ENCODE results near the gene UGT1A6.
"Not testable (repeated sequence)": the region's sequence is repeated elsewhere in the genome, so short reads cannot be mapped to it uniquely, and the experiment has no call there.

The UGT1A6 gene

DNA sequence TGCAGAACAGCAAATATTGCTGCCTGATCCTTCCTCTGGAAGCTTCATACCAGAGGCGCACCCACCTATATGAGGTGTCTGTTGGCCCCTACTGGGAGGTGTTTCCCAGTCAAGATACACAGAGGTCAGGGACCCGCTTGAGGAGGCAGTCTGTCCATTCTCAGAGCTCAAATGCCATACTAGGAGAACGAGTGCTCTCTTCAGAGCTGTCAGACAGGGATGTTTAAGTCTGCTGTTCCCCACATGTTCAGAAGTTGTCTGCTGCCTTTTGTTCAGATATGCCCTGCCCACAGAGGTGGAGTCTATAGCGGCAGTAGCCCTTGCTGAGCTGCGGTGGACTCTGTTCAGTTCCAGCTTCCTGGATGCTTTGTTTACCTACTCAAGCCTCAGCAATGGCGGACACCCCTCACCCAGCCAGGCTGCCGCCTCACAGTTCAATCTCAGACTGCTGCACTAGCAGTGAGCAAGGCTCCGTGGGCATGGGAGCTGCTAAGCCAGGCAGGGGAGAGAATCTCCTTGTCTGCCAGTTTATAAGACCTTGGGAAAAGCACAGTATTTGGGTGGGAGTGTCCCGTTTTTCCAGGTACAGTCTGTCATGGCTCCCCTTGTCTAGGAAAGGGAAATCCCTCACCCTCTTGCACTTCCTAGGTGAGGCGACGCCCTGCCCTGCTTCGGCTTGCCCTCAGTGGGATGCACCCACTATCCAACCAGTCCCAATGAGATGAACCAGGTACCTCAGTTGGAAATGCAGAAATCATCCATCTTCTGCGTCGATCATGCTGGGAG is 44.4 kb downstream of the UGT1A6 start:
- not testable (repeated sequence) for FAIRE-seq

DNA sequence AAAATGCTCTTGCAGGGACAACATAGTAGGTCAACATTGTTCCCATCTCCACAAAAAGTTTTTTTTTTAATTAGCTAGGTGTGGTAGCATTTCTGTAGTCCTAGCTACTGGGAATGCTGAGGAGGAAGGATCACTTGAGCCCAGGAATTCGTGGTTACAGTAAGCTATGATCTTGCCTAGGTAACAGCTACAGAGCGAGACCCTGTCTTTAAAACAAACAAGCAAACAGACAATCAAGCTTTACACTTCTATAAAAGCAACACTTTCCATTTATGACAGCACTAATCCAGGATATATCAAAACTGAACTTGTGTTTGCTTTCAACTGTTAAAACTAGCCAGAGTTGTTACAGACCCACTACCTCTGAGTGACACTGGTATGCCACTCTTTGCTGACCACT is 48.2 kb downstream of the UGT1A6 start:
- FAIRE-seq, result no peak

DNA sequence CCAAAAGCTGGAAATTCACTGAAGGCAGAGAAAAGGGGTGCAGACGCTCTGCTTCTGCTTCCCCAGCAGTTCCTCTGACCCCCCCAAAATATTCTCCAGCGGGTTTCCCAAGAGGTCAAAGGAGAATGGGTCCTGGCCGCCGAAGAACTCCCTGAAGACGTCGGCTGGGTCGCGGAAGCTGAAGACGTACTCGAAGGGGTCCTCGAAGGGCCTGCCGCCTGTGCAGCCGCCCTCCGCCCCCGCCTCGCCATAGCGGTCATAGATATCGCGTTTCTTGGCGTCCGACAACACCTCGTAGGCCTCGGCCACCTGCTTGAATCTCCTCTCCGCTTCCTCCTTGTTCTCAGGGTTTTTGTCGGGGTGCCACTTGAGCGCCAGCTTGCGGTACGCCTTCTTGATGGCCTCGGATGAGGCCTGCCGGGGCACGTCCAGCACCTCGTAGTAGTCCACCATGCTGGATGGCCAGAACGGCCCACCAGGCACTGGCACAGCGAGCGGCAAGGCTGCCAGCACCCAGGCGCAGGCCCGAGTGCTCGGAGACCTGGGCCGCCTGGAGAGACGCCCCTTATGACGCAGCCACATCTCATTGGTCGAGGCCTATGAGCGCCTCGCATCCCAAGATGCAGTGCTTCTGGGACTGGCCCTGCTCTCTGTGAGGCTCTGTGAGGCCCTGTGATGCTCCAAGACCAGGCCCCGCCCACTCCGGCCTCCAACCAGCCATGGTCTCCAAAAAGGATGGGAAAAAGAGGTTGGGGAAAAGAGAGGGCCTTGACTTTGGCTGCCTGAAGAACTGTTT is 51.0 kb downstream of the UGT1A6 start:
- no peak for FAIRE-seq

DNA sequence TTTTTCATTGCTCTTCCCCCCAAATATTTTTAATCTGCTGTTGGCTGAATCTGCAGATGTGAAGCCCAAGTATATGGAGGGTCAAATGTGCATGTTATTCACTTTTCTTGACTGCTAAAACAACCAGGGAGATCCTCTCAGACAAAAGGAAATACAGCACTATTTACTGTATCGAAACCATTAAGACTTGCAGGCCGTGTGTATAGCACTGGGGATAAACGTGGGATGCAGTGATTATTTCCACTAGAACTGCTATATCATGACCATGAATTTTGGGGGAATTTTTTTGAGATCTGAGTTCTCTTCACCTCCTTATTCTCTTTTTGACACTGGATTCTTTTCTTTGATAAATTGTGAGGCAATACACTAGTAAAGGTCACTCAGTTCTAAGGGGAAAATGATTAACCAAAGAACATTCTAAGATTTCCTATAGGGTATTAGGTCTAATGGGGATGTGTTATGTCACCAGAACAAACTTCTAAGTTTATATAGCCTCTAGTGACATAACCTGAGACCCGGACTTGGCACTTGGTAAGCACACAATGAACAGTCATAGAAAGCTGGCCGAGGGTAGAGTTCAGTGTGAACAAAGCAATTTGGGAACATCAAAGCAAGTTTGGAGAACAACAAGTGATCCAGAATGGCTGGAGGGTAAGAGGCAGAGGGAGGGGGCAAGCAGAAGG is 52.5 kb downstream of the UGT1A6 start:
- FAIRE-seq, result no peak

DNA sequence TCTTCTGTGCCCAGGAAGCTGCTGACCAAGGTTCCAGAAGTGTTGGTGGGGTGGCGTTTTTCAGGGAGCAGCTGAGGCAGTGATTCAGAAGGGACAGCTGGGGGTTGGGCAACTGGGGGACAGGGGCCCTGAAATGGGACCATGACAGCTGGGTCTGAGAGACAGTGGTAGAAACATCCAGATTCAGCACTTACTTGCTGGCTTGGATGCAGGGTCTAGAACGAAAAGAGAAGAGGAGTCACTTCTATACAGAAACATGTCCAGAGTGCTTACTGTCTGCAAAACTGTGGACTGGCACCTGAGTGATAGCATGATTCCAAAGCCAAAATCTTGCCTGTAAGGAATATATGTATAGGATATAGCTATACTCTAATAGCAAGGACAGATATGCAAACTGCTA is 53.1 kb downstream of the UGT1A6 start:
- not testable (repeated sequence) for FAIRE-seq

DNA sequence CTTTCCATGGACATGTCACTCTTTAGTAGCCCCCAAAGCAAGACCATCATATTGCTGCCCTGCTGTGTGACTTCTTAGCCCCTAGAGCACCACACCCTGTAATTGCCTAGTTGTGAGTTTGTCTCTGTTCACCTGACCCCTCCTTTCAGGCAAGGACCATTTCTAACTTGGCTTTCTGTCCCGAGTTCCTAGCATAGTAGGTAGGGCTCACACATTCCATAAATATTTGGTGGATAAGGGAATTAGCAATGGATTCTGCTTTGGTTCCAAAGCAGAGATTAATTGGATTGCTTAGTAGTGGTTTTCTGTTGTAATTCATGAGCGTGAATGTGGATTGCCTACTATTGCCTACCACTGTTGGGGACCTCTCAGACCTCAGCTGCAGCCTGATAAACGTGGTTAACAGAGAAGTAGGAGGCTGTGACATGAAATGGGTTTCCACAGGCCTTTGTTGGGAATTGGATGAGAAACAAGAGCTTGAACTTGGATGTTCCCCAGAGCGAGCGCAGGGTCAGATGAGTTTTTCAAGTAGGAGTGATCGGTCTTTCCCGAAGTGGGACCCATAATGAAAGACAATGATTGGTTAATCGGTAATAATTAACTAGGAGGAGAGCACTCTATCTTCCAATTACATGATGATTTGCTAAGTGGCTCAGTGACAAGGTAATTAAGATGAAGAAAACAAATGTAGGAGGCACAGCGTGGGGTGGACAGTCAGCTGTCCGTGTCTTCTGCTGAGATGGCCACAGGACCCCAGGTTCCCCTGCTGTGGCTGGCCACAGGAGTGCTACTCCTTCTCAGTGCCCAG is 54.0 kb downstream of the UGT1A6 start:
- no peak for FAIRE-seq

DNA sequence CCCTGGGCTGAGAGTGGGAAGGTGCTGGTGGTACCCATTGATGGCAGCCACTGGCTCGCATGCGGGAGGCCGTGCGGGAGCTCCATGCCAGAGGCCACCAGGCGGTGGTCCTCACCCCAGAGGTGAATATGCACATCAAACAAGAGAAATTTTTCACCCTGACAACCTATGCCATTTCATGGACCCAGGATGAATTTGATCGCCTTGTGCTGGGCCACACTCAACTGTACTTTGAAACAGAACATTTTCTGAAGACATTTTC is 54.5 kb downstream of the UGT1A6 start:
- no peak for FAIRE-seq

DNA sequence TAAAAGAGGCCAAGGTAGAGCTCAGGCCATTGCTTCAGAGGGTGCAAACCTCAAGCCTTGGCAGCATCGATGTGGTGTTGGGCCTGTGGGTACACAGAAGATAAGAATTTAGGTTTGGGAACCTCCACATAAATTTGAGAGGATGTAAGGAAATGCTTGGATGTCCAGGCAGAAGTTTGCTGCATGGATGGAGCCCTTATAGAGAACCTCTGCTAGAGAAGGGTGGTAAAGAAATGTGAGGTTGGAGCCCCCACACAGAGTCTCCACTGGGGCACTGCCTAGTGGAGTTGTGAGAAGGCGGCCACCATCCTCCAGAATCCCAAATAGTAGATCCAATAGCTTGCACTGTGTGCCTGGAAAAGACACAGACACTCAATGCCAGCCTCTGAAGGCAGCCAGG is 58.0 kb downstream of the UGT1A6 start:
- not testable (repeated sequence) for FAIRE-seq

DNA sequence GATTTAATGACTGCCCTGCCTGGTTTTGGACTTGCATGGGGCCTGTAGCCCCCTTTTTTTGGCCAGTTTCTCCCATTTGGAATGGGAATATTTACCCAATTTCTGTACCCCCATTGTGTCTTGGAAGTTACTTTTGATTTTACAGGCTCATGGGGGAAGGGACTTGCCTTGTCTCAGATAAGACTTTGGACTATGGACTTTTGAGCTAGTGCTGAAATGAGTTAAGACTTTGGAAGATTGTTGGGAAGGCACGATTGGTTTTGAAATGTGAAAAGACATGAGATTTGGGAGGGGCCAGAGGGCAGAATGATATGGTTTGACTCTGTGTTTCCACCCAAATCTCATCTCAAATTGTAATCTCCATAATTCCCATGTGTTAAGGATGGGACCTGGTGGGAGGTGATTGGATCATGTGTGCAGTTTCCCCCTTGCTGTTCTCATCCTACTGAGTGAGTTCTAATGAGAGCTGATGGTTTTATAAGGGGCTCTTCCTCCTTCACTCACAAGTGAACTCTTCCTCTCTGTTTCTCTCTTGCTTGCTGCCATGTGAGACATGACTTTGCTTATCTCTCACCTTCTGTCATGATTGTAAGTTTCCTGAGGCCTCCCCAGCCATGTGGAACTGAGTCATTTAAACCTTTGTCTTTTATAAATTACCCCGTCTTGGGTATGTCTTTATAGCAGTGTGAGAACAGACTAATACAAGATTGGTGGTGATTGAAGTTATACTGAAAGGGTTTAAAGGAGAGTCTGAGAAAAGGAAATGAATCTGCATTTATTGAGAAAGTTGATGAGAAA is 58.7 kb downstream of the UGT1A6 start:
- not testable (repeated sequence) for FAIRE-seq

DNA sequence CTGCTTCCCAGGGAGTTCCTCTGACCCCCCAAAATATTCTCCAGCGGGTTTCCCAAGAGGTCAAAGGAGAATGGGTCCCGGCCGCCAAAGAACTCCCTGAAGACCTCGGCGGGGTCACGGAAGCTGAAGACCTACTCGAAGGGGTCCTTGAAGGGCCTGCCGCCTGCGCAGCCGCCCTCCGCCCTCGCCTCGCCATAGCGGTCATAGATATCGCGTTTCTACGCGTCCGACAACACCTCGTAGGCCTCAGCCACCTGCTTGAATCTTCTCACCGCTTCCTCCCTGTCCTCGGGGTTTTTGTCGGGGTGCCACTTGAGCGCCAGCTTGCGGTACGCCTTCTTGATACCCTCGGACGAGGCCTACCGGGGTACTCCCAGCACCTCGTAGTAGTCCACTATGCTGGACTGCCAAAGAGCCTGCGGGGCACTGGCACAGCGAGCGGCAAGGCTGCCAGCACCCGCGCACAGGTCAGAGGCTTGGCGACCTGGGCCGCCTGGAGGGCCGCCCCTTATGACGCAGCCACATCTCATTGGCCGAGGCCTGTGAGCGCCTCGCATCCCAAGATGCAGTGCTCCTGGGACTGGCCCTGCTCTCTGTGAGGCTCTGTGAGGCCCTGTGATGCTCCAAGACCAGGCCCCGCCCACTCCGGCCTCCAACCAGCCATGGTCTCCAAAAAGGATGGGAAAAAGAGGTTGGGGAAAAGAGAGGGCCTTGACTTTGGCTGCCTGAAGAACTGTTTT is 62.4 kb downstream of the UGT1A6 start:
- no peak for FAIRE-seq

DNA sequence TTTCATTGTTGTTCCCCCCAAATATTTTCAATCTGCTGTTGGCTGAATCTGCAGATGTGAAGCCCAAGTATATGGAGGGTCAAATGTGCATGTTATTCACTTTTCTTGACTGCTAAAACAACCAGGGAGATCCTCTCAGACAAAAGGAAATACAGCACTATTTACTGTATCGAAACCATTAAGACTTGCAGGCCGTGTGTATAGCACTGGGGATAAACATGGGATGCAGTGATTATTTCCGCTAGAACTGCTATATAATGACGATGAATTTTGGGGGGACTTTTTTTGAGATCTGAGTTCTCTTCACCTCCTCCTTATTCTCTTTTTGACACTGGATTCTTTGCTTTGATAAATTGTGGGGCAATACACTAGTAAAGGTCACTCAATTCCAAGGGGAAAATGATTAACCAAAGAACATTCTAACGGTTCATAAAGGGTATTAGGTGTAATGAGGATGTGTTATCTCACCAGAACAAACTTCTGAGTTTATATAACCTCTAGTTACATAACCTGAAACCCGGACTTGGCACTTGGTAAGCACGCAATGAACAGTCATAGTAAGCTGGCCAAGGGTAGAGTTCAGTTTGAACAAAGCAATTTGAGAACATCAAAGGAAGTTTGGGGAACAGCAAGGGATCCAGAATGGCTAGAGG is 63.9 kb downstream of the UGT1A6 start:
- FAIRE-seq, result no peak

DNA sequence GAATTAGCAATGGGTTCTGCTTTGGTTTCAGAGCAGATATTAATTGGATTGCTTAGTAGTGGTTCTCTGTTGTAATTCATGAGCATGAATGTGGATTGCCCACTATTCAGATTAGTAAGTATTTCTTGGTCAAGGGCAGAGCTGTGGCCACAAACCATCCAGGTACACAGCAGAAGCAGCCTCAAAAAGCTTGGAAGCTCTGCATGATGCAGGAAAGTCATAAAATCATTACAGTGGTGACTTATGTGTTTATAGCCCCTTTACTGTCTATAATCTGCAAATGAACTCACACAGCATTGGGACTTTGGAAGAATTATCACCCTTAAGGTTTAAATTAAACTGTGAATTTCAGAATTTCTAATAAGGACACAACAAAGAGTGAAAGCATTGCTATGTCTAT is 65.5 kb downstream of the UGT1A6 start:
- no peak for FAIRE-seq

DNA sequence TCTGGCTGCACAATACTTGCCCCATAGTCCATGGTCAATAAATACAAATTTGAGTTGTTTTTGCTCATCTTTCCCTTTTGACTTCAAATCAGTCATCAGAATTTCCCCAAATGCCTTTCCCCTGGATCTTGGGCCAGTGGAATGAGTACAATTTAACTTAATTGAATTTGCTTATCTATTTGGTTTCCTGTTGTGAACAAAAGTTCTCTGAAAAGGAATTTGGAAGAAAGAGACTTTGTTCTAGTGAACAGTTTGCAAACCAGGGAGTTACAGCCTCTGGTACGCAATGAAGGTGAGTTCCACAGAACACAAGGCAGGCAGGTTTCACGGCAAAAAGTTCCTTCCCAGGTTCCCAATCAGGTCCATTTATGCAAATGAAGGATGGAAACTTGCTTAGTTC is 66.2 kb downstream of the UGT1A6 start:
- no peak for FAIRE-seq

DNA sequence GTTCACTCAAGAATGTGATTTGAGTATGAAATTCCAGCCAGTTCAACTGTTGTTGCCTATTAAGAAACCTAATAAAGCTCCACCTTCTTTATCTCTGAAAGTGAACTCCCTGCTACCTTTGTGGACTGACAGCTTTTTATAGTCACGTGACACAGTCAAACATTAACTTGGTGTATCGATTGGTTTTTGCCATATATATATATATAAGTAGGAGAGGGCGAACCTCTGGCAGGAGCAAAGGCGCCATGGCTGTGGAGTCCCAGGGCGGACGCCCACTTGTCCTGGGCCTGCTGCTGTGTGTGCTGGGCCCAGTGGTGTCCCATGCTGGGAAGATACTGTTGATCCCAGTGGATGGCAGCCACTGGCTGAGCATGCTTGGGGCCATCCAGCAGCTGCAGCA is 67.4 kb downstream of the UGT1A6 start, which contains the start of gene UGT1A1:
Gene UGT1A1 (plus strand): TSS at position 228 of the 400 bp plus-strand sequence. CDS start 18 bp downstream, at position 246.
- FAIRE-seq, result no peak

DNA sequence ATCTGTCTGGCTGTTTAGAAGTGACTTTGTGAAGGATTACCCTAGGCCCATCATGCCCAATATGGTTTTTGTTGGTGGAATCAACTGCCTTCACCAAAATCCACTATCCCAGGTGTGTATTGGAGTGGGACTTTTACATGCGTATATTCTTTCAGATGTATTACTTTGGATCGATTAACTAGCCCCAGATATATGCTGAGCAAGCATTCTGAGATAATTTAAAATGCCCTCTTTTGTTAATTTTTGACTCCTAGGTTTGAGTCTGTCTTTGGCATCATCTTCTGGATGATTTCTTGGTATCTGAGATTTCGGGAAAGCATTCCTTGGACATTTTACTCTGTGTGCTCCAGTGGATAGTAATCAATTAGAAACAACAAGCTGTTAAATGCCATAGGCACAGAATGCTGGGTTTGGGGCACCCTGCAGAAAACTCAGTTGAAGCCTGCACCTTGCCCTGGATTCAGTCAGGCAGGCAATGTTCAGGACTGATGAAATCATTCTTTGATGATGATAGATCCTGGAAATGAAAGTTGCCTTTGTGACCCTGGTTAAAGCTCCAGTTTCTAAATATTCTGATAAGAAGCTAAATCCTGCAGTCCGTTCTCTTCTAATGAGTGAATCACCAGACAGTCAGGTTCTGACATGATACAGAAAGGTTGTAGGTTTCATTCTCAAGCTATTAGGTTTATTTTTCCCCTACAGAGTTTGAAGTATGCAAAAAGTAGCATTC is 68.5 kb downstream of the UGT1A6 start:
- FAIRE-seq, result no peak

DNA sequence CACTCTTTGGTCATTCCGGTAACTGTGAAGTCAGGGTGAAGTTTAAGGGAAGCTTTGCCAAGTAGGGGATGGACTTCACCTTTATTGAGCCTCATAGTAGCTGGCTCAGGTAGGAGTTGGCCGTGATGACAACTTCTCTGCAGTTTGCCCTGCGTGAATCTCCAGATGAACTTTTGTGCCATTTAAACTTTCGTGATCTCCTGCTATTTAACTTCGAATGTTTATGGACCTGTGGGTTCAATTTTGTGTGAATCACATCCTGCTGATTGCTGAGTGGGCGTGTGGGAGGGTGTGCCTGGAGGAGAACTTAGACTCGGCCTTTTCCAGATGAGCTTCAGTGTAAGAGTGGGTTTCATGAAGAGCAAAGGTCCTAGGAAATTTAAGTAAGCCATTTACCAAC is 71.6 kb downstream of the UGT1A6 start:
- no peak for FAIRE-seq

DNA sequence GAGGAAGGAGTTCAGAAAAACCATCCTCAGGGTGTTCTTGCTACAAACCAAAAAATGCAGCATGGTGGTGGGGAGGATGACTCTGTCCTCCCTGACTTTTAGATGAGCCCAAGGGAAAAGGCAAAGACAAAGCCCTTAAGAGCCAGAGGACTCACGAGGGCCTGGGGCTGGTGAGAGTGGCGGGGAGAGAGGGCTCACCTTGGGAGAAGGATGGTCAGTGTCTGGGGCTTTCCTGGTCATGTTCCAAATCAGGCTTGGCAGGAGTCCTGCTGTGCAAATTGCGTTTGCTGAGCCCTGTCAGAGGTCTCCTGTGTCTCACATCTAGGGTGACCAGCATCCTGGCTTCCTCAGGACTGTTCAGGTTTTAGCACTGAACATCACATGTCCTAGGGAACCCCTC is 72.1 kb downstream of the UGT1A6 start:
- no peak for FAIRE-seq

DNA sequence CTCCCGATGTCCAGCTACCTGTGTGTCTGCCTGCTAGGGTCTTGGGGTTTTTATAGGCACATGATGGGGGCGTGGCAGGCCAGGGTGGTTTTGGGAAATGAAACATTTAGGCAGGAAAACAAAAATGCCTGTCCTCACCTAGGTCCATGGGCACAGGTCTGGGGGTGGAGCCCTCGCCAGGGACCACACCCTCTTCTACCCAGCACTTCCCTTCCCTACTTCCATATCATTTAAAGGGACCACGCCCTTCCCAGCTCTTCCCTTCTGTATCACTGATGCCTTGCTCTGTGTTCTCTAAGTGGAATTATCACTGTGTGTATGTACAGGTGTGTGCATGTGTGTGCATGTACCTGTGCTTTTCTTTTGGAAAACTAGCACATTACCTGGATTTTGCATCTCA is 73.7 kb downstream of the UGT1A6 start:
- FAIRE-seq, result no peak

DNA sequence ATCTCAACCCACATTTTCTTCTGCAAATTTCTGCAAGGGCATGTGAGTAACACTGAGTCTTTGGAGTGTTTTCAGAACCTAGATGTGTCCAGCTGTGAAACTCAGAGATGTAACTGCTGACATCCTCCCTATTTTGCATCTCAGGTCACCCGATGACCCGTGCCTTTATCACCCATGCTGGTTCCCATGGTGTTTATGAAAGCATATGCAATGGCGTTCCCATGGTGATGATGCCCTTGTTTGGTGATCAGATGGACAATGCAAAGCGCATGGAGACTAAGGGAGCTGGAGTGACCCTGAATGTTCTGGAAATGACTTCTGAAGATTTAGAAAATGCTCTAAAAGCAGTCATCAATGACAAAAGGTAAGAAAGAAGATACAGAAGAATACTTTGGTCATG is 75.4 kb downstream of the UGT1A6 start:
- no peak for FAIRE-seq

DNA sequence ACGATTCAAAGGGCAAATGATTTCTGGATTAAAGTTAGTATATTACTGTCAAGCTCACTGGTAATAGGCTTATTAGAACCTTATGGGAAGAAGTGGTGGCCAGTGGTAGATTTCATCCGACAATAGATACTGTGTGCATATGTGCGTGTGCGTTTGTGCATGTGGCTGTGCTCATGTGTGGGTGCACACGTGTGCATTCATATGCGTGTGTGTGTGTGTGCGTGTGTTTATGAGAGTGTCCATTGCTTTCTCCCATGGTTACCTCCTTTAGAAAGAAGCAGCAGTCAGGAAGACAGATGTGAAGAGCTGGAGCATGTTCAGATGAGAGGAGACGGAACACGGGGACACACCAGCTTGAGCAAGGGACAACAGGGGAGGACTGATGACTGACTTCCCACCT is 76.6 kb downstream of the UGT1A6 start:
- no peak for FAIRE-seq
